GM19099 (cell line): ENCODE data around the gene AK2.

Experiments used
- POLR2A ChIP-seq: IDR thresholded peaks from 3 replicates; pipeline ENCODE4 v1.6.1; 2011; ENCODE audit warnings: low read depth; ENCODE audit not compliant: insufficient read length; ENCODE audit errors: extremely low read depth

Gene AK2

DNA sequence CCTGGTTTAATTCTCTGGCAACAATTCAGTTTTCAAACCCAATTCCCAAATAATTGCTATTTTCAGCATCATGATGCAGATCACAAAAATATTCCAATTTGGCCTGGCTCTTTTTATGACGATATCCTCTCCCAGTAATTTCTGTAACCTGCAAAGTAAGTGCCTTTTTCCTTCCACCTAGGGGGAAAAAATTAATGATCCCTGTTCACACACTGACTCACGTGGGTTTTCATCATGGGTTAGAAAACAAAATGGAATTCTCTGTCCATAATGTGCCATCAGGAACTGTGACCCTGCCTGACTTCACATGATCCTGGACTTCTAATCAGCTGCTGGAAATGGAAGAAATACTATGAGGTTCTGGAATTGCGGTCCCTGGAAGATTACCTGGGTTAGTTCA, 24.5 kb downstream of the AK2 start:
- no peak for TF ChIP-seq POLR2A

DNA sequence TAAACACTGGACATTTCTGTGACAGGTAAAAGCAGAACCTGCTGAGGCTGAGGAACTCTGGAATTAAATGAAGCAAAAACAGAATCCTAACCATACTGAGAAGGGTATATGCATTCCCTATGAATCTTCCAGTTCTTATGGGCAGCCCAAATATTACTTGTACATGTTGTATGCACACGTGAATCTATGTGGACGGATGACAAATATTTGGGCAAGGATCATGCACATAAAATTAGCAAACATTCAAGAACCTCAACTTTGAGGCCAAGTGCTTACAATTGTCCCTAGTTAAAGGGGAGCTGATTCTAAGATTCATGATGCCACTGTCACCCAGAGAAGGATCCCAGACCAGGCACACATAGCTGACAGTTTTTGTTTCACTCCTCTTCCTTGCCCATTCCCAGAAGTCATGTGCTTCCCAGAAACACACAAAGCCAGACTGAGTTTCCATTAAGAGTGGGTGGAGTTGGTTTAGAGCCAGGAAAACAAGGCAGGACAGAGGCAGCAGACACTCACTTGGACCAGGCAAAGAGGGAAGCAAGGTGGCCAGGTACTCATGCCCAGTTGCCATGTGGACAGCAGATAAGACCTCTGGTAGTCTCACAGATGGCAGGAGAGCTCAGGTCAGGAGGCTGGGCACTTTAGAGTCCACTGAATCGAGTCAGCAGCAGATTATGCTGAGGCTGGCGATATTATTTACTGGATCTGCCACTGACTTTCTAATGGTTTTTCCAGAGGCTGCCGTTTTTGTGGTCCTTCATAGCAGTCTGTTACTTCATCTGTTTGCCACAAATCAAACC, 25.6 kb downstream of the AK2 start:
- no peak for TF ChIP-seq POLR2A

DNA sequence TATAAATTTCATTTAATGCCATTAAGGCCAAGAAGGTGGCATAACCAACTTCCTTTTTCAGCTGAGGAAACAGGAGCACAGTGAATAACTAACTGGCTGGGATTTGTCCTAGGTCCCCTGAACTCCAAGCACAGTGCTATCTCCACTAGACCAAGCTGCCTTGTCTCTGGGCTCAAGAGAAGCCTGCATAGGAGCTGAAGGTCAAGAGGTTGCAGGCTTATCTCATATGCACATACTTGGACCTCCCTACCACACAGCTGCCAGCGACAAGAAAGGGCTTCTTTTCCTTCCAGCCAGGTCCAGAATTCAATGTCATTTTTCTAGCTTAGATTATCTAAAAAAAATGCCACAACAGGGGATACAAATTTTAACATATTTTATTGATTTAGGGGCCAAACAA, 27.1 kb downstream of the AK2 start:
- no peak for TF ChIP-seq POLR2A

DNA sequence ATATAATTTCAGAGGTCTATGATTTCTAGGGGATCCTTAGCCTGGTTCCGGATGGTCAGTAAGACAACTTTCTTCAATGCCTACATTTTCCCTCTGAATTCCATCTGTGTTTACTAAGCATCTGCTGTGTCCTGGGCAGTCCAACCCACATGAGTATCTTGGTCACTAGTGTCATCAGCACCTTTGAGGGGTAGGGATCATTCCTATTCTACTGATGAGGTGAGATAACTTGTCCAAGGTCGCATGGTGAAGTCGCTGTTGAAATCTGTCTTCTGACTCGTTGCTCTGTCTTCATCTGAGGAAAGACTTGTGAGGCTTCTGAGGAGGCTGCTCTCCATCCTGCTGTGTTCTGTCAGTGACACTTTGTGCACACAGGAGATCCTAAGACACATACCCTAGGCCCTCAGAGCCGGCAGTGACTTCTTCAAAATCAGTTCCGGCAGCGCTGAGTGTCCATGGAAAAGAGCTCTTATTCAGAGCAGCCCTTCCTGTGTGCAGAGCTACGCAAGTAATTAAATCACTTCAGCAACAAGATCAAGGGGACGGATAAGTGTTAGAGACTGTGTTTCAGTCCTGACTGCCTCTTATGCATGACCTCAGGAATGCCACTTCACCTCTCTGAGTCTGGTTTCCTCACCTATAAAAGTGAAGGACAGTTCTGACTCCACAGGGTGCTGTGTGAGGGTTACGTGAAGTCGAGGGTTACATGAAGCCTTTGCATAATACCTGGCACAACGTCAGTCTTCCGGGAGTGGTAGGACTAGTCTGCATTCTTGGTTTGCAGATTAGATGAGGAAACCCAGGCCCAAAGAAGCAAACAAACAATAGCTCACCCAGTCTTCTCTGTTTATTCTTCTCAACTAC, 28.4 kb downstream of the AK2 start:
- no peak for TF ChIP-seq POLR2A

- TF ChIP-seq POLR2A, result no peak
These were observed 29.3 kb downstream of the AK2 start for GRCh38 chr1:33007190-33008050.

DNA sequence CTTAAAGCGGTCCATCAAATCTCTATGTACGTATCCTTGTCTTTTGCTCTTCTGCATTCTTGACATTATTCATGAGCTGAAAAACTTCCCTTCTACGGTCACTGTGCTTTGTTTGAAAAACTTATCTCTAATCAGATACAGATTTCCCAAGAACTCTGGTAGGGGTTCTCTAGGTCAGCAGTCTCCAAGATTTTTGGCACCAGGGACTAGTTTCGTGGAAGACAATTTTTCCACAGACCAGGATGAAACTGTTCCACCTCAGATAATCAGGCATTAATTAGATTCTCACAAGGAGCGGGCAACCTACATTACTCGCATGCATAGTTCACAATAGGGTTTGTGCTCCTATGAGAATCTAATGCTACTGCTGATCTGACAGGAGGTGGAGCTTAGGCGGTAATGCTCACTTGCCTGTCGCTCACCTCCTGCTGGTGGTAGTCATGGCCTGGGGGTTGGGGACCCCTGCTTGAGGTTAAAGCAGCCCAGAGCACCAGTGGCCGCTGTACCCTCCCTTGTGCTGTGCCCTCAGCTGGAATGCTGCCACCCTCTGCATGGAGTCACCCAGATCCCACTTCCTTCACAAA, 30.8 kb downstream of the AK2 start:
- TF ChIP-seq POLR2A, result no peak

- TF ChIP-seq POLR2A, result no peak
These were observed 31.4 kb downstream of the AK2 start for GRCh38 chr1:33005117-33005837.

- no peak for TF ChIP-seq POLR2A
These were observed 32.1 kb downstream of the AK2 start for GRCh38 chr1:33004613-33005012.

DNA sequence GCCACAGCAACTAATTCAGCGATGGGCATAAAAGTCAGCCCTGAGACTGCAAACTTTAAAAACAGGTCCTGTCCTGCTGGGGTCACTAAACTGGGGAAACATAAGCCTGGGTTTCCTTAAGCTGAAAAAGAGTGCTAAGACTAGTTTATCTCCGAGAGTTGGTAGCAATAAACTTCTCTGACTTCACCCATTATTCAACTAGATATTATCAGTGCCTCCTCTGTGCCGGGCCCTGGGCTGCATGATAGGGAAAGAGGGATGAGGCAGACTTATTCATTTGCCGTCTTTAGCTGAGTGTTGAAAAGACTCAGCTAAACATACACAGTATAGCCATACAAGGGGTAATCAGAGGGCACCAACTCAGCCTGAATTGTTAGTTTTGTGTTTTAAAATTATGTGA, 33.0 kb downstream of the AK2 start:
- no peak for TF ChIP-seq POLR2A

DNA sequence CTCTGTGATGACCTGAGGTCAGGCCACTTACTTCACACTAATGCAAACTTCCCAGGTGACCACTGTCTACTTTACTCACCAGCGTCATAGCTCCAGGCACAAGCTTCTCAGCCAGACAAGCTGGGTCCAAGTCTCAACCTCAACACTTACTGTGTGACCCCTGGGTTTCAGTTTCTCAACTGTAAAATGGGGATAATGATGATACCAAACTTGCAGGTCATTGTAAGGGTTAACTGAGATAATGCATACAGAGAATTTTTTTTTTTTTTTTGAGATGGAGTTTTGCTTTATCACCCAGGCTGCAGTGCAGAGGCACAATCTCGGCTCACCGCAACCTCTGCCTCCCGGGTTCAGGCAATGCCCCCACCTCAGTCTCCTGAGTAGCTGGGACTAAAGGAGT, 34.7 kb downstream of the AK2 start:
- TF ChIP-seq POLR2A, result no peak

DNA sequence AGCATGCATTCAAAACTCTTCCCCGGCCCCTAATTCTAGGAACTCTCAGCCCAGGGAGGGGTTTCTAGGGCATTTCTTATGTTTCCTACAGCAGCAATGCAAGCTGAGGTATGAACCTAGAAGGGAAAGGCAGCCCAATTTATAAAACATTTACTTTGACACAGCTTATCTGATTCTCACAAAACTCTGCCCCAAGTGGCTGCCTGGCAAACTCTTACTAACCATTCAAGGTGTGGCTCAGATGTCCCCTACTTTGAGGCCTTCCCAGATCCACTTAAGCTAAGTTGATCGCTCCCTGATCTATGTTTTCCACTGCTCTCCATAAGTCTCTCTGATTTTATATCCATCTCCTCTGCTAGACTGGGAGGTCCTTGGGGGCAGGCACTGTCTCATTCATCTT, 35.4 kb downstream of the AK2 start:
- no peak for TF ChIP-seq POLR2A

- TF ChIP-seq POLR2A, result no peak
These were observed 36.2 kb downstream of the AK2 start for GRCh38 chr1:33000427-33001026.

DNA sequence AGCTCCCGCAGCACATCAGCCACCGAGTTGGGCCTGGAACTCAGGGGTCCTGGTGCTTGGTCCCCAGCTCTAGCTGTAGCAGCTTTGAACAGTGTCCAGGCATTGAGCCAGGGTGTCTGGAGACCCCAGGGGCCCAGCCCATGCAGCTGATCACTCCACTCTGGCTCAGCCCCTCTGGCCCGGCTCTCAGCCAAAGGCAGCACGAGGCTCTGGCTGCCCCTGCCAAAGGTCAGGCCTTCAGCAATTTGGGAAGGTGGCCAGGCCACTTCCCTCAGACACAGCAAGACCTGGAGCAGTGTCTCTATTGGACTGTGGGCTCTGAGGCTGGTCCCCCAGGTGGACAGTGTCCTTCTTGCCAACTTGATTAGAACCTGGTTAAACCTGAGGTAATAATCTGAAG, 37.7 kb downstream of the AK2 start:
- no peak for TF ChIP-seq POLR2A

GRCh38 chr1:32998064-32998463, 38.6 kb downstream of the AK2 start:
- TF ChIP-seq POLR2A, result no peak
